Upper lobe of left lung (tissue), 4 donors: ENCODE results near the gene STXBP6.

ENCODE experiments used
- CTCF ChIP-seq, 6 experiments: fragments of 450-650 bp in 4 of 6; fragments of 200-600 bp in 2 of 6; sonication (generic) in 2 of 6; IDR thresholded peaks; one replicate each; pipeline ENCODE4 v1.5.1; 2016 to 2019; ENCODE audit warnings: antibody characterized with exemption in 6 of 6
- POLR2A ChIP-seq, 4 donors: fragments of 450-650 bp; IDR thresholded peaks; one replicate each; pipeline ENCODE4 v1.5.1; 2016 to 2017; ENCODE audit warnings: antibody characterized with exemption in 4 of 4, mild to moderate bottlenecking in 2 of 4

GRCh38 chr14:24850072-24850471 is 199.9 kb downstream of the STXBP6 start:
- TF ChIP-seq CTCF (IDR thresholded peaks at IDR 0.05): no peak
- no peak for TF ChIP-seq POLR2A (IDR thresholded peaks at IDR 0.05)
